Colonic mucosa (tissue), 4 donors: ENCODE measurements around the gene URB1. TPM values are rescaled to one million over a fixed set of nuclear protein-coding genes. Genes with fewer than 3 reads are reported as not detected.
A peak's percentile ranks its signal among the peaks of the same experiment; 100 is the strongest.
"Not testable (repeated sequence)": the region's sequence is repeated elsewhere in the genome, so short reads cannot be mapped to it uniquely, and the experiment has no call there.

Experiments
- DNase-seq: peaks from one replicate; pipeline ENCODE4 v3.0.0-alpha.2; 2020
- H3K27ac ChIP-seq: fragments of 200-600 bp; one replicate; pipeline ENCODE4 v1.8.0; 2021
- H3K27me3 ChIP-seq: fragments of 200-600 bp; one replicate; pipeline ENCODE4 v1.8.0; 2021
- H3K36me3 ChIP-seq: fragments of 200-600 bp; one replicate; pipeline ENCODE4 v1.8.0; 2021
- H3K4me1 ChIP-seq: fragments of 200-600 bp; one replicate; pipeline ENCODE4 v1.8.0; 2021; ENCODE audit warnings: mild to moderate bottlenecking
- H3K4me3 ChIP-seq: fragments of 200-600 bp; one replicate; pipeline ENCODE4 v1.8.0; 2021
- H3K9ac ChIP-seq, 2 donors: one replicate each; pipeline ENCODE4 v1.7.0; 2013; ENCODE audit warnings: control low read depth in 2 of 2, low read depth in 2 of 2, low read length in 2 of 2
- H3K9me3 ChIP-seq: fragments of 200-600 bp; one replicate; pipeline ENCODE4 v1.8.0; 2021
- CTCF ChIP-seq: fragments of 200-600 bp; IDR thresholded peaks from one replicate; pipeline ENCODE4 v1.8.0; 2022; ENCODE audit warnings: antibody characterized with exemption, mild to moderate bottlenecking
- intact Hi-C: fragments of 100-400 bp; cut with DNase I; formaldehyde crosslinking; loops from one replicate; pipeline ENCODE4 v1.14.1; 2022
- total RNA-seq, 2 donors: library from RNA; stranded (reverse); fragmentation: NEBNext Ultra II Directional in 1 of 2; extraction: Animal tissue kit (Norgen Biotek cat#: 25700) in 1 of 2; gene quantifications; one replicate each; pipeline ENCODE4 v1.2.1, GENCODE V29; 2021
- donor health status: healthy.
- donor health status: DM: no; HTN: no; CAD: no.
- donor health status: DM: no; HTN: no; CAD: no.

URB1 gene
- total RNA-seq, 2 donors from 2014 or later = 6.1 to 16.4 TPM

- Histone ChIP-seq H3K9ac (no peak overlapping the region), H3K27me3 (no peaks in the 10 kb centered on the region), H3K9me3 (no peaks in the 10 kb centered on the region), H3K36me3 (no peaks in the 10 kb centered on the region), H3K4me1 (no peaks in the 10 kb centered on the region), H3K27ac (no peak overlapping the region), H3K4me3 (no peak overlapping the region)
- TF ChIP-seq CTCF = no peak
- intact Hi-C loops = no loop called here
- DNase-seq = peak; percentile 10
Measured at GRCh38 chr21:32312976-32313375, 79.8 kb downstream of the URB1 start.

DNA sequence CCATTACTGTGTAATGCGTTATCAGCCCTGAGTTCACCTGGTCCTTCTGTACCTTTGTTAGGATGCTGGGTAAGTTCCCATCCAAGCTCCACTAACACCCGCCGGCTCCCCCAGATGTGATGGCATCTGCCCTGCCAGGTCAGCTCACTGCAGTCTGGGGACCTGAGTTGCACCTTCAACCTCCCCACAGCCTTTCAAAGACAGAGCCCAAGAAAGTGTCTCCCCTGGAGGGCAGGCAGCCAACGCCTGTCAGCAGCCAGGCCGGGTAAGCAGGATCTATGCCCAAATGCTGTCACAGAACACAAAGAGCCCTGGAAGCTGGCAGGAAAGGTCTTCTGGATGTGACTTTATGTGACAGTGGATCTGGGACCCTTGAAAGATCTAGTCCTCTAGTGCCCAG, 80.5 kb downstream of the URB1 start:
- H3K9me3 ChIP-seq = no peaks in the 10 kb centered on the region
- no peak for TF ChIP-seq CTCF
- no peak overlapping the region for H3K4me3 ChIP-seq
- H3K36me3 ChIP-seq = no peaks in the 10 kb centered on the region
- intact Hi-C loops = no loop called here
- peak; percentile 10 for DNase-seq
- H3K27me3 ChIP-seq = no peaks in the 10 kb centered on the region
- H3K27ac ChIP-seq = no peak overlapping the region
- no peak overlapping the region for H3K9ac ChIP-seq
- no peaks in the 10 kb centered on the region for H3K4me1 ChIP-seq

DNA sequence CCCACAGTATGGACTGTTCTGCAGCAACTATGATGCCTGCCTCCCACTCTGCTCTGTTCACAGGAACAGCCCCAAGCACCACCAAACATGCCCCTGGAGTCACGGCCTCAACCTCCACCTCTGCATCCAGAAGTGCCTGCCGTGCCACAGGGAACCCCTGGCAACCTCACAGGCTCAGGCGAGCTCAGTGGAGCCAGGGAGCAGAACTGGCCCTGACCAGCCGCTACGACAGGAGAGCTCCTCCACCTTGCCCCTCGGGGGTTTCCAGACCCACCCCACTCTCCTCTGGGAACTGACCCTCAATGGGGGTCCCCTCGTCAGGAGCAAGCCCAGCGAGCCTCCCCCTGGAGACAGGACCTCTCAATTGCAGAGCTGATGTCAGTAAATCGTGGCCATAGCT, 81.2 kb downstream of the URB1 start:
- intact Hi-C loops = no loop called here
- H3K9me3 ChIP-seq = no peaks in the 10 kb centered on the region
- no peak overlapping the region for H3K4me3 ChIP-seq
- no peaks in the 10 kb centered on the region for H3K4me1 ChIP-seq
- no peaks in the 10 kb centered on the region for H3K36me3 ChIP-seq
- no peaks in the 10 kb centered on the region for H3K27me3 ChIP-seq
- peak; percentile 13 for DNase-seq
- H3K27ac ChIP-seq = no peak overlapping the region
- no peak overlapping the region for H3K9ac ChIP-seq
- no peak for TF ChIP-seq CTCF

- H3K4me1 ChIP-seq, H3K36me3 ChIP-seq, intact Hi-C loops, H3K9ac ChIP-seq, H3K4me3 ChIP-seq, H3K27ac ChIP-seq, H3K9me3 ChIP-seq, H3K27me3 ChIP-seq: not testable (repeated sequence)
- peak; percentile 2 for DNase-seq
Measured at GRCh38 chr21:32310976-32311375, 81.8 kb downstream of the URB1 start.

DNA sequence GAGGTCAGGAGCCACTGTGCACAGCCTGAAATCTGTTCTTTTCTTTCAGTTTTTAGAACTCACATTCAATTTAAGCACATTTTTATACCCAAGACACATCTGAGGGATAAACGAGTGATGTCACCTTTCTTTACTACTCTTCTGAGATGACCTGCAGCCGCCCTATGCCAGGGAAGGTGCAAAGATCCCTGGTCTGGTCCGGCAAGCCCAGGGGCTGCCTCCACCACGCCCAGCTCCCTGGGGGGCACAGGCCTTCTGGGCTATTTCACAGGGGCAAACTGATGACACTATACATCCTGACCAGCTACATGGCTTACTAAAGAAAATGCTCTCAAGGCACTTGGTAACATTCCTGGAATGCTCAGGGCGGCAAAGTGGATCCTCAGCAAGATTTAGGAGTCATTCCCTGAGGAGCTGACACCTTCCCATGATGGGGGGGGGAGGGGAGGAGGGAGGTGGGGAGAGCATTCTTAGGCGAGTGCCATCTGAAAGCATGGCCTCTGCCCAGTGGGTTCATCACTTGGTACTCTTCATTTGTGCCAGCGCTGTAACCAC, 82.8 kb downstream of the URB1 start:
- H3K4me1 ChIP-seq = no peaks in the 10 kb centered on the region
- no peaks in the 10 kb centered on the region for H3K9me3 ChIP-seq
- no peak for TF ChIP-seq CTCF
- no peak overlapping the region for H3K27ac ChIP-seq
- intact Hi-C loops = no loop called here
- H3K36me3 ChIP-seq = no peaks in the 10 kb centered on the region
- H3K27me3 ChIP-seq = no peaks in the 10 kb centered on the region
- no peak for DNase-seq
- no peak overlapping the region for H3K9ac ChIP-seq
- H3K4me3 ChIP-seq = no peak overlapping the region

DNA sequence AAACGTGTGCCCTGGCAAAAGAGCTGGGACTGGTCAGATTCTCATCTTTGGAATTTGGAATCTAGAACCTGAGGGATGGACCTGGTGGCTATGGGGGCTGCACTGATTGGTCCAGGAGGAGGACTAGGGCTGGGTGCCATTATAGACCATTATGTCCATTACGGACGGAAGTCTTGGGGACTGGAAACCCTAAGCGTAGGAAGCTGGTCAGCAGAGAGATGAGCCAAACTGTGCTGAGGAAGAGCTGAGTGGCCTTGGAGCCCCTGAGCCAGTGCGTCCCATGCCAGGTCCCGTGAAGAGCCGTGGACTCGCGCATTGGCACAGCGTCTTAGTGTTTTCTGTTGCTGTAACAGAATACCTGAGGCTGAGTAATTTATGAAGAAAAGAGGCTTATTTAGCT, 84.1 kb downstream of the URB1 start:
- no peaks in the 10 kb centered on the region for H3K36me3 ChIP-seq
- no peak for DNase-seq

More for the DNA sequence above, 84.1 kb downstream of the URB1 start:
- Histone ChIP-seq H3K4me3 (no peak overlapping the region), H3K27me3 (no peaks in the 10 kb centered on the region), H3K9ac (no peak overlapping the region), H3K27ac (no peak overlapping the region), H3K9me3 (no peaks in the 10 kb centered on the region), H3K4me1 (no peaks in the 10 kb centered on the region)
- TF ChIP-seq CTCF = no peak
- intact Hi-C loops = no loop called here
